PC-3 (cell line): ENCODE measurements around the gene ABCB8. TPM values are rescaled to one million over a fixed set of nuclear protein-coding genes. Genes with fewer than 3 reads are reported as not detected.

Experiments
- ATAC-seq: fragments of 200-7000 bp; cut with Tn5 transposase; 2 replicates; pipeline ENCODE4 v1.9.1; 2020; ENCODE audit warnings: mild to moderate bottlenecking, moderate library complexity
- BruUV-seq: library from RNA; stranded (reverse); fragments of 400-500 nt; replicated peaks from 2 replicates; lab custom pipeline; 2021; lab: Mats Ljungman, UMichigan
- CTCF ChIA-PET: fragments of 300-600 bp; sonication (Branson Sonifier 250); formaldehyde crosslinking; loops from one replicate; lab custom pipeline; 2022; ENCODE audit warnings: antibody characterized with exemption; lab: Charles Lee
- POLR2A ChIA-PET: fragments of 300-600 bp; sonication (Branson Sonifier 250); formaldehyde crosslinking; loops from one replicate; lab custom pipeline; 2022; ENCODE audit warnings: antibody characterized with exemption; ENCODE audit not compliant: unreplicated experiment; lab: Charles Lee
- DNase-seq: peaks from one replicate; pipeline ENCODE4 v3.0.0-alpha.2; 2015
- H2AFZ ChIP-seq: fragments of 300-600 bp; sonication (generic); 2 replicates; pipeline ENCODE4 v1.6.0; 2016; ENCODE audit warnings: antibody characterized with exemption, low read length
- H3F3A ChIP-seq: fragments of 300-600 bp; sonication (generic); one replicate; pipeline ENCODE4 v1.6.0; 2017; ENCODE audit warnings: antibody characterized with exemption, low read length, control low read depth, mild to moderate bottlenecking; ENCODE audit not compliant: unreplicated experiment
- H3K27ac ChIP-seq: fragments of 300-600 bp; sonication (generic); 2 replicates; pipeline ENCODE4 v1.5.1; 2016; ENCODE audit warnings: mild to moderate bottlenecking, low read length
- H3K27me3 ChIP-seq: fragments of 300-600 bp; sonication (generic); 2 replicates; pipeline ENCODE4 v1.6.1; 2016; ENCODE audit warnings: low read length, mixed read lengths
- H3K36me3 ChIP-seq: fragments of 300-600 bp; sonication (generic); 2 replicates; pipeline ENCODE4 v1.6.1; 2016; ENCODE audit warnings: low read depth, mixed run types, low read length, mixed read lengths
- H3K4me1 ChIP-seq: fragments of 300-600 bp; sonication (generic); 2 replicates; pipeline ENCODE4 v1.5.1; 2016; ENCODE audit warnings: low read length; ENCODE audit not compliant: insufficient read depth
- H3K4me2 ChIP-seq: fragments of 300-600 bp; sonication (generic); 2 replicates; pipeline ENCODE4 v1.6.0; 2016; ENCODE audit warnings: low read length
- H3K4me3 ChIP-seq: fragments of 300-600 bp; sonication (generic); 2 replicates; pipeline ENCODE4 v1.5.1; 2016; ENCODE audit warnings: mild to moderate bottlenecking, low read length, mixed read lengths
- H3K79me2 ChIP-seq: fragments of 300-600 bp; sonication (generic); 2 replicates; pipeline ENCODE4 v1.6.1; 2017; ENCODE audit warnings: low read length, mixed read lengths
- H3K9ac ChIP-seq: fragments of 300-600 bp; sonication (generic); 2 replicates; pipeline ENCODE4 v1.6.0; 2016; ENCODE audit warnings: mild to moderate bottlenecking, low read length
- H3K9me2 ChIP-seq: fragments of 300-600 bp; sonication (generic); replicated peaks from 2 replicates; pipeline ENCODE4 v1.6.1; 2016; ENCODE audit warnings: mixed run types, low read length, mixed read lengths
- H3K9me3 ChIP-seq: fragments of 300-600 bp; sonication (generic); 2 replicates; pipeline ENCODE4 v1.6.1; 2016; ENCODE audit warnings: low read length, mixed read lengths
- H4K20me1 ChIP-seq: fragments of 300-600 bp; sonication (generic); 2 replicates; pipeline ENCODE4 v1.6.1; 2016; ENCODE audit warnings: low read length, mixed read lengths
- EZH2 ChIP-seq: fragments of 300-600 bp; sonication (generic); IDR thresholded peaks from one replicate; pipeline ENCODE4 v1.6.1; 2017; ENCODE audit warnings: antibody characterized with exemption, mild to moderate bottlenecking, low read length; ENCODE audit not compliant: unreplicated experiment
- EZH2phosphoT487 ChIP-seq: fragments of 300-600 bp; sonication (generic); IDR thresholded peaks from 2 replicates; pipeline ENCODE4 v1.6.1; 2018; ENCODE audit warnings: mild to moderate bottlenecking, antibody characterized with exemption, low read length, borderline replicate concordance
- intact Hi-C: fragments of 100-400 bp; cut with micrococcal nuclease; formaldehyde crosslinking; loops from 2 replicates; pipeline ENCODE4 v1.9.0; 2023
- total RNA-seq: library from RNA; depleted of rRNA; stranded (reverse); fragments of >200 nt; gene quantifications from 2 replicates; pipeline ENCODE4 v1.2.3, GENCODE V29; 2014
- TF ChIP-seq, protein P1 (sequence below): fragments of 300-600 bp; sonication (generic); conservative IDR thresholded peaks from 2 replicates; pipeline ENCODE4 v1.5.1; 2017; ENCODE audit warnings: antibody characterized with exemption, low read depth, mild to moderate bottlenecking, low read length

ABCB8 gene
- total RNA-seq, 1 experiment from 2014 or later, result 58.4 TPM

GRCh38 chr7:151019130-151019447, 9.2 kb upstream of the ABCB8 start:
- TF ChIP-seq, protein P1, sequence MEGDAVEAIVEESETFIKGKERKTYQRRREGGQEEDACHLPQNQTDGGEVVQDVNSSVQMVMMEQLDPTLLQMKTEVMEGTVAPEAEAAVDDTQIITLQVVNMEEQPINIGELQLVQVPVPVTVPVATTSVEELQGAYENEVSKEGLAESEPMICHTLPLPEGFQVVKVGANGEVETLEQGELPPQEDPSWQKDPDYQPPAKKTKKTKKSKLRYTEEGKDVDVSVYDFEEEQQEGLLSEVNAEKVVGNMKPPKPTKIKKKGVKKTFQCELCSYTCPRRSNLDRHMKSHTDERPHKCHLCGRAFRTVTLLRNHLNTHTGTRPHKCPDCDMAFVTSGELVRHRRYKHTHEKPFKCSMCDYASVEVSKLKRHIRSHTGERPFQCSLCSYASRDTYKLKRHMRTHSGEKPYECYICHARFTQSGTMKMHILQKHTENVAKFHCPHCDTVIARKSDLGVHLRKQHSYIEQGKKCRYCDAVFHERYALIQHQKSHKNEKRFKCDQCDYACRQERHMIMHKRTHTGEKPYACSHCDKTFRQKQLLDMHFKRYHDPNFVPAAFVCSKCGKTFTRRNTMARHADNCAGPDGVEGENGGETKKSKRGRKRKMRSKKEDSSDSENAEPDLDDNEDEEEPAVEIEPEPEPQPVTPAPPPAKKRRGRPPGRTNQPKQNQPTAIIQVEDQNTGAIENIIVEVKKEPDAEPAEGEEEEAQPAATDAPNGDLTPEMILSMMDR, result no peak
- TF ChIP-seq EZH2 (no peak), EZH2phosphoT487 (no peak)
- no TSS peak for BruUV-seq
- ChIA-PET POLR2A (interaction anchor here (0.8 kb wide), 1 partner anchor 9 kb away, joined by 3 read pairs; the partner anchor contains the start of gene ABCB8), CTCF (interaction anchor here (1.2 to 1.5 kb wide), 2 partner anchors 56 to 121 kb away, joined by 4 to 9 read pairs; no protein-coding TSS in a partner anchor)
- no peaks in the 10 kb centered on the region for H3K36me3 ChIP-seq
- no peak for ATAC-seq
- H3F3A ChIP-seq, result no peaks in the 10 kb centered on the region
- peaks cover 12% of the 10 kb centered on the region; the same call in 1 of the 2 replicates for H3K4me1 ChIP-seq
- no peak overlapping the region for H2AFZ ChIP-seq
- H4K20me1 ChIP-seq, result no peaks in the 10 kb centered on the region
- no peak overlapping the region for H3K4me2 ChIP-seq
- H3K9me2 ChIP-seq, result no peaks in the 10 kb centered on the region
- no peaks in the 10 kb centered on the region for H3K27me3 ChIP-seq
- H3K4me3 ChIP-seq, result no peak overlapping the region
- no peak overlapping the region for H3K9ac ChIP-seq
- no peak for DNase-seq
- intact Hi-C loops, result loop anchor here (2.0 kb wide), 2 partner anchors 56 to 120 kb away; no protein-coding TSS in a partner anchor
- no peak overlapping the region for H3K27ac ChIP-seq
- no peaks in the 10 kb centered on the region for H3K9me3 ChIP-seq
- H3K79me2 ChIP-seq, result no peaks in the 10 kb centered on the region

- POLR2A ChIA-PET, result no interaction called here
- no TSS peak for BruUV-seq
- Histone ChIP-seq H3K79me2 (no peaks in the 10 kb centered on the region), H2AFZ (no peak overlapping the region), H4K20me1 (no peaks in the 10 kb centered on the region), H3K9me2 (no peaks in the 10 kb centered on the region), H3F3A (no peaks in the 10 kb centered on the region), H3K27ac (no peak overlapping the region), H3K4me2 (no peak overlapping the region), H3K36me3 (no peaks in the 10 kb centered on the region), H3K4me1 (peaks cover 19% of the 10 kb centered on the region; the same call in 1 of the 2 replicates), H3K9me3 (no peaks in the 10 kb centered on the region), H3K27me3 (no peaks in the 10 kb centered on the region), H3K4me3 (no peak overlapping the region), H3K9ac (no peak overlapping the region)
- TF ChIP-seq EZH2phosphoT487, result no peak
- TF ChIP-seq EZH2, result no peak
- TF ChIP-seq, protein P1, result no peak
- CTCF ChIA-PET, result no interaction called here
- no peak for ATAC-seq
- DNase-seq, result no peak
- intact Hi-C loops, result no loop called here
These were observed 8.0 kb upstream of the ABCB8 start for GRCh38 chr7:151020231-151020630.

- ATAC-seq (no peak), DNase-seq (no peak)
- Histone ChIP-seq H4K20me1 (no peaks in the 10 kb centered on the region), H3K9ac (no peak overlapping the region), H3K9me2 (no peaks in the 10 kb centered on the region), H3K4me3 (no peak overlapping the region), H3F3A (no peaks in the 10 kb centered on the region), H3K79me2 (no peaks in the 10 kb centered on the region), H3K36me3 (no peaks in the 10 kb centered on the region), H3K27me3 (no peaks in the 10 kb centered on the region), H3K4me2 (no peak overlapping the region), H2AFZ (no peak overlapping the region), H3K9me3 (no peaks in the 10 kb centered on the region), H3K27ac (no peak overlapping the region), H3K4me1 (peaks cover 38% of the 10 kb centered on the region)
- TF ChIP-seq EZH2phosphoT487, result no peak
- no peak for TF ChIP-seq EZH2
- TF ChIP-seq, protein P1, result no peak
- CTCF ChIA-PET, result no interaction called here
- intact Hi-C loops, result no loop called here
- no TSS peak for BruUV-seq
- POLR2A ChIA-PET, result no interaction called here
These were observed 5.0 kb upstream of the ABCB8 start for GRCh38 chr7:151023232-151023631.
